Bronchial epithelial cell (primary cell): ENCODE data around the gene C12orf75. TPM values are rescaled to one million over a fixed set of nuclear protein-coding genes. Genes with fewer than 3 reads are reported as not detected.
A peak's percentile ranks its signal among the peaks of the same experiment; 100 is the strongest.

Experiments
- DNase-seq: peaks from one replicate; pipeline ENCODE4 v3.0.0-alpha.2; 2010; ENCODE audit warnings: low read depth
- FAIRE-seq: peaks from 2 replicates; lab custom pipeline; 2011; peaks lifted over from hg19 to GRCh38; lab: Jason Lieb, UNC
- H3K27me3 ChIP-seq: 2 replicates; pipeline ENCODE4 v1.5.1; 2011; ENCODE audit warnings: low read length; ENCODE audit not compliant: control insufficient read depth, insufficient read depth
- H3K36me3 ChIP-seq: 2 replicates; pipeline ENCODE4 v1.5.1; 2011; ENCODE audit warnings: low read length; ENCODE audit not compliant: control insufficient read depth, insufficient read depth
- H3K4me3 ChIP-seq: 2 replicates; pipeline ENCODE4 v1.5.1; 2011; ENCODE audit warnings: mild to moderate bottlenecking, low read depth, low read length, control low read depth
- CTCF ChIP-seq: IDR thresholded peaks from 2 replicates; pipeline ENCODE4 v1.5.1; 2011; ENCODE audit warnings: mild to moderate bottlenecking, moderate library complexity, low read length, control low read depth, inconsistent platforms; ENCODE audit not compliant: insufficient read depth, severe bottlenecking
- total RNA-seq: library from RNA; depleted of rRNA; stranded (reverse); fragments of >200 nt; gene quantifications from 2 replicates; pipeline ENCODE4 v1.2.1, GENCODE V29; 2014

C12orf75 gene
- total RNA-seq, 1 donor from 2014 or later: 11.8 TPM

- DNase-seq (no peak), FAIRE-seq (no peak)
- no peaks in the 10 kb centered on the region for H3K36me3 ChIP-seq
Observed at GRCh38 chr12:105393587-105393986, 63.1 kb downstream of the C12orf75 start.

GRCh38 chr12:105396024-105396423 is 65.5 kb downstream of the C12orf75 start:
- FAIRE-seq (no peak), DNase-seq (no peak)
- no peak for TF ChIP-seq CTCF
- Histone ChIP-seq H3K36me3 (no peaks in the 10 kb centered on the region), H3K27me3 (no peaks in the 10 kb centered on the region), H3K4me3 (no peak overlapping the region)

More at GRCh38 chr12:105393587-105393986, 63.1 kb downstream of the C12orf75 start:
- TF ChIP-seq CTCF: no peak
- Histone ChIP-seq H3K4me3 (no peak overlapping the region), H3K27me3 (no peaks in the 10 kb centered on the region)

GRCh38 chr12:105396983-105397382 is 66.5 kb downstream of the C12orf75 start:
- FAIRE-seq: no peak
- Histone ChIP-seq H3K27me3 (no peaks in the 10 kb centered on the region), H3K36me3 (no peaks in the 10 kb centered on the region), H3K4me3 (no peak overlapping the region)
- TF ChIP-seq CTCF: no peak
- DNase-seq: no peak

GRCh38 chr12:105398930-105399329 is 68.4 kb downstream of the C12orf75 start:
- Histone ChIP-seq H3K4me3 (no peak overlapping the region), H3K36me3 (no peaks in the 10 kb centered on the region), H3K27me3 (no peaks in the 10 kb centered on the region)
- FAIRE-seq: peak; percentile 23
- no peak for TF ChIP-seq CTCF
- DNase-seq: no peak

- no peaks in the 10 kb centered on the region for H3K36me3 ChIP-seq
- DNase-seq (no peak), FAIRE-seq (peak; percentile 55)
- no peak overlapping the region for H3K4me3 ChIP-seq
- H3K27me3 ChIP-seq: no peaks in the 10 kb centered on the region
- TF ChIP-seq CTCF: no peak
Observed at GRCh38 chr12:105399428-105400081, 69.1 kb downstream of the C12orf75 start.

- no peak for FAIRE-seq
- no peaks in the 10 kb centered on the region for H3K36me3 ChIP-seq
- no peak overlapping the region for H3K4me3 ChIP-seq
- DNase-seq: no peak
- no peaks in the 10 kb centered on the region for H3K27me3 ChIP-seq
- no peak for TF ChIP-seq CTCF
Observed at GRCh38 chr12:105400227-105400626, 69.7 kb downstream of the C12orf75 start.
